HepG2 (cell line): Measurements from ENCODE around the gene FAM83E. TPM values are rescaled to one million over a fixed set of nuclear protein-coding genes. Genes with fewer than 3 reads are reported as not detected.

Experiments
- ATAC-seq: fragments of 200-7000 bp; cut with Tn5 transposase; 3 replicates; pipeline ENCODE4 v1.9.1; 2020; ENCODE audit warnings: mild to moderate bottlenecking, moderate library complexity
- BruUV-seq: library from RNA; stranded (reverse); fragments of 400-500 nt; replicated peaks from 2 replicates; lab custom pipeline; 2021; lab: Mats Ljungman, UMichigan
- CTCF ChIA-PET: fragments of 300-600 bp; formaldehyde crosslinking; extraction: SDS; loops from one replicate; lab custom pipeline; 2021; ENCODE audit warnings: low total read pairs, inconsistent platforms, low intra/inter-chr PET ratio; lab: Yijun Ruan, JAX
- POLR2A ChIA-PET: fragments of 350-600 bp; sonication (Branson Sonifier 250); formaldehyde crosslinking; loops from one replicate; lab custom pipeline; 2020; ENCODE audit warnings: antibody characterized with exemption, inconsistent platforms; lab: Yijun Ruan, JAX
- DNase-seq: peaks from one replicate; pipeline ENCODE4 v3.0.0-alpha.2; 2015; ENCODE audit warnings: low spot score
- FAIRE-seq: peaks from 3 replicates; lab custom pipeline; 2011; peaks lifted over from hg19 to GRCh38; lab: Jason Lieb, UNC
- H2AFZ ChIP-seq: one replicate; pipeline ENCODE4 v1.6.1; 2011; ENCODE audit warnings: low read length, inconsistent platforms
- H3K27ac ChIP-seq: fragments of 300-600 bp; 3 replicates; pipeline ENCODE4 v1.8.0; 2011; ENCODE audit warnings: mixed run types, mild to moderate bottlenecking, mixed read lengths, low read length, inconsistent platforms; ENCODE audit not compliant: insufficient read depth; ENCODE audit errors: extremely low read length
- H3K27me3 ChIP-seq, 2 experiments: fragments of 200-600 bp in 1 of 2; 2 replicates in 1 of 2; 3 replicates in 1 of 2; pipeline versions ENCODE4 v1.6.0 to v1.8.0; 2011; ENCODE audit warnings: low read length in 2 of 2, mild to moderate bottlenecking in 2 of 2, moderate library complexity in 2 of 2, inconsistent platforms in 1 of 2; ENCODE audit not compliant: insufficient read depth in 2 of 2, control insufficient read depth in 1 of 2
- H3K36me3 ChIP-seq, 2 experiments: fragments of 200-600 bp in 1 of 2; replicated peaks in 1 of 2; 2 replicates in 1 of 2; 3 replicates in 1 of 2; pipeline versions ENCODE4 v1.5.1 to v1.8.0; 2011; ENCODE audit warnings: low read length in 2 of 2, inconsistent platforms in 1 of 2; ENCODE audit not compliant: insufficient read depth in 2 of 2, control insufficient read depth in 1 of 2
- H3K4me1 ChIP-seq: 2 replicates; pipeline ENCODE4 v1.5.1; 2012; ENCODE audit warnings: low read length, inconsistent platforms; ENCODE audit not compliant: insufficient read depth
- H3K4me2 ChIP-seq: 2 replicates; pipeline ENCODE4 v1.6.0; 2011; ENCODE audit warnings: low read depth, low read length, inconsistent platforms
- H3K4me3 ChIP-seq, 3 experiments: fragments of 200-600 bp in 1 of 3; sonication (generic), shearing (Covaris generic) in 1 of 3; replicated peaks in 1 of 3; 2 replicates each; pipeline ENCODE4 v1.5.1; 2011 to 2016; ENCODE audit warnings: low read length in 3 of 3, inconsistent platforms in 2 of 3, low read depth in 2 of 3, mild to moderate bottlenecking in 2 of 3, control low read depth in 1 of 3, mixed read lengths in 1 of 3; ENCODE audit not compliant: insufficient read depth in 1 of 3
- H3K79me2 ChIP-seq: one replicate; pipeline ENCODE4 v1.6.1; 2011; ENCODE audit warnings: low read length, inconsistent platforms; ENCODE audit not compliant: insufficient read depth
- H3K9ac ChIP-seq: 2 replicates; pipeline ENCODE4 v1.6.0; 2011; ENCODE audit warnings: mild to moderate bottlenecking, low read depth, low read length, inconsistent platforms; ENCODE audit not compliant: insufficient read depth
- H3K9me3 ChIP-seq: 2 replicates; pipeline ENCODE4 v1.5.1; 2012; ENCODE audit warnings: mild to moderate bottlenecking, low read length
- H4K20me1 ChIP-seq: 2 replicates; pipeline ENCODE4 v1.6.0; 2011; ENCODE audit warnings: inconsistent platforms, mild to moderate bottlenecking, low read length, moderate library complexity; ENCODE audit not compliant: insufficient read depth
- BCL3 ChIP-seq: sonication (generic); formaldehyde crosslinking; IDR thresholded peaks from 2 replicates; pipeline ENCODE4 v1.5.1; 2020; ENCODE audit warnings: mild to moderate bottlenecking, missing genetic modification reagents, moderate library complexity
- E2F5 ChIP-seq: sonication (generic); formaldehyde crosslinking; conservative IDR thresholded peaks from 2 replicates; pipeline ENCODE4 v1.4.0; 2020; ENCODE audit warnings: missing genetic modification reagents
- FOXK2 ChIP-seq: fragments of 450-650 bp; IDR thresholded peaks from 2 replicates; pipeline ENCODE4 v1.6.1; 2016
- FOXO1 ChIP-seq: sonication (generic); formaldehyde crosslinking; IDR thresholded peaks from 2 replicates; pipeline ENCODE4 v1.4.0; 2020; ENCODE audit warnings: missing genetic modification reagents
- GMEB2 ChIP-seq: IDR thresholded peaks from 2 replicates; pipeline ENCODE4 v1.6.1; 2016; ENCODE audit warnings: missing biosample characterization, missing genetic modification reagents, low read depth
- MTERF4 ChIP-seq: sonication (generic); formaldehyde crosslinking; IDR thresholded peaks from 2 replicates; pipeline ENCODE4 v1.8.0; 2023; ENCODE audit warnings: mild to moderate bottlenecking, missing genetic modification reagents
- NR2F1 ChIP-seq, 2 experiments: fragments of 450-650 bp in 1 of 2; formaldehyde crosslinking in 1 of 2; IDR thresholded peaks; 2 replicates each; pipeline versions ENCODE4 v1.5.0 to v1.6.1; 2016 to 2020; ENCODE audit warnings: mild to moderate bottlenecking in 1 of 2, missing compliant biosample characterization in 1 of 2, missing genetic modification reagents in 1 of 2, moderate library complexity in 1 of 2
- NRL ChIP-seq: sonication (generic); formaldehyde crosslinking; IDR thresholded peaks from 2 replicates; pipeline ENCODE4 v1.5.0; 2020; ENCODE audit warnings: missing genetic modification reagents, mild to moderate bottlenecking, moderate library complexity, borderline replicate concordance
- POLR2AphosphoS5 ChIP-seq: IDR thresholded peaks from 2 replicates; pipeline ENCODE4 v1.6.1; 2012; ENCODE audit warnings: low read depth, low read length
- U2AF1 ChIP-seq: fragments of 200-400 bp; formaldehyde crosslinking; optimal IDR thresholded peaks from 2 replicates; pipeline ENCODE3; 2017; ENCODE audit warnings: mild to moderate bottlenecking, low read depth, low read length
- ZBTB21 ChIP-seq: sonication (generic); formaldehyde crosslinking; IDR thresholded peaks from 2 replicates; pipeline ENCODE4 v1.4.0; 2020; ENCODE audit warnings: missing genetic modification reagents
- ZMYM3 ChIP-seq: sonication (generic); formaldehyde crosslinking; IDR thresholded peaks from 2 replicates; pipeline ENCODE4 v1.5.1; 2020; ENCODE audit warnings: mild to moderate bottlenecking, missing genetic modification reagents
- ZNF382 ChIP-seq: sonication (generic); formaldehyde crosslinking; IDR thresholded peaks from 2 replicates; pipeline ENCODE4 v1.5.0; 2020; ENCODE audit warnings: missing genetic modification reagents, mild to moderate bottlenecking, borderline replicate concordance
- ZNF564 ChIP-seq: sonication (generic); formaldehyde crosslinking; IDR thresholded peaks from 2 replicates; pipeline ENCODE4 v1.8.1; 2023; ENCODE audit warnings: mild to moderate bottlenecking, missing genetic modification reagents
- ZNF724P ChIP-seq: sonication (generic); formaldehyde crosslinking; IDR thresholded peaks from 2 replicates; pipeline ENCODE4 v1.8.0; 2022; ENCODE audit warnings: missing genetic modification reagents, borderline replicate concordance
- ZNF839 ChIP-seq: sonication (generic); formaldehyde crosslinking; IDR thresholded peaks from 2 replicates; pipeline ENCODE4 v1.4.0; 2020; ENCODE audit warnings: missing genetic modification reagents, mild to moderate bottlenecking, borderline replicate concordance
- WGBS: methylation state at CpG from one replicate; pipeline ENCODE4 v1.1.6; 2017; ENCODE audit warnings: low lambda C conversion rate; 5-methylcytosine and 5-hydroxymethylcytosine counted together
- in situ Hi-C: cut with HindIII; loops from 2 replicates; pipeline ENCODE4 v1.10.0; 2017; ENCODE audit warnings: low pct_unique_long_range_greater_than_20kb; ENCODE audit not compliant: extremely low pct_ligation_motif_present
- intact Hi-C: fragments of 100-400 bp; cut with micrococcal nuclease; formaldehyde crosslinking; loops from one replicate; pipeline ENCODE4 v1.10.0; 2022; ENCODE audit not compliant: unreplicated experiment
- polyA plus RNA-seq, 8 experiments: library from polyadenylated mRNA; depleted of rRNA in 3 of 8; stranded (reverse) in 7 of 8; unstranded in 1 of 8; fragments of >200 nt; fragmentation: Illumina TruSeq in 4 of 8; extraction: Trizol in 4 of 8; gene quantifications; 2 replicates each; pipeline versions ENCODE4 v1.2.1 to v1.2.3, GENCODE V29; 2011 to 2016; ENCODE audit warnings: low read depth in 4 of 8, missing spikeins in 1 of 8, mixed read lengths in 1 of 8; ENCODE audit not compliant: insufficient read depth in 1 of 8
- total RNA-seq, 5 experiments: library from RNA; depleted of rRNA; stranded (reverse); fragments of >200 nt; fragmentation: Illumina TruSeq; extraction: Trizol; gene quantifications; 2 replicates each; pipeline ENCODE4 v1.2.3, GENCODE V29; 2016; ENCODE audit warnings: low read depth in 1 of 5

Gene FAM83E
- total and polyA plus RNA-seq, 2 of the 13 experiments (the other 11 are each of a cell fraction or from before 2014, with no cell fraction given) = 0.18 to 0.60 TPM

GRCh38 chr19:48664476-48664875 lies 49.6 kb upstream of the FAM83E start:
- no peak overlapping the region for H3K4me3 ChIP-seq
- H3K36me3 ChIP-seq = no peaks in the 10 kb centered on the region
- no peak overlapping the region for H2AFZ ChIP-seq
- FAIRE-seq (no peak), DNase-seq (no peak), ATAC-seq (no peak; the same call in 2 of the 3 replicates)
- no peak overlapping the region for H3K9ac ChIP-seq
- H4K20me1 ChIP-seq = no peaks in the 10 kb centered on the region
- H3K9me3 ChIP-seq = no peaks in the 10 kb centered on the region
- no TSS peak for BruUV-seq
- in situ Hi-C loops = no loop called here
- WGBS = 49% methylated on average over 3 of the region's 14 CpGs
- no peak overlapping the region for H3K27ac ChIP-seq
- H3K4me2 ChIP-seq = no peak overlapping the region
- ChIA-PET CTCF (no interaction called here), POLR2A (no interaction called here)
- intact Hi-C loops = no loop called here
- H3K27me3 ChIP-seq = peaks cover 1 to 6% of the 10 kb centered on the region in 2 experiments; a peak in 2 of 5 replicates
- H3K4me1 ChIP-seq = no peaks in the 10 kb centered on the region
- H3K79me2 ChIP-seq = no peaks in the 10 kb centered on the region
- no peak for TF ChIP-seq FOXK2
- no peak for TF ChIP-seq ZNF724P (CRISPR knock-in tag)
- no peak for TF ChIP-seq ZNF839 (CRISPR knock-in tag)
- no peak for TF ChIP-seq POLR2AphosphoS5
- TF ChIP-seq U2AF1 = no peak
- no peak for TF ChIP-seq E2F5 (CRISPR knock-in tag)
- no peak for TF ChIP-seq NRL (CRISPR knock-in tag)
- TF ChIP-seq ZBTB21 = no peak
- TF ChIP-seq FOXO1 (CRISPR knock-in tag) = no peak
- no peak for TF ChIP-seq ZNF564 (CRISPR knock-in tag)
- no peak for TF ChIP-seq ZNF382
- TF ChIP-seq NR2F1 (CRISPR knock-in tag; IDR thresholded peaks at IDR 0.05) = no peak
- TF ChIP-seq ZMYM3 (CRISPR knock-in tag) = no peak
- TF ChIP-seq BCL3 (CRISPR knock-in tag) = no peak
- TF ChIP-seq GMEB2 (CRISPR knock-in tag) = no peak
- TF ChIP-seq MTERF4 = no peak
